GM18526 (cell line): ENCODE data around the gene ARF1.
A peak's percentile ranks its signal among the peaks of the same experiment; 100 is the strongest.

ENCODE experiments used
- POLR2A ChIP-seq: IDR thresholded peaks from 3 replicates; pipeline ENCODE4 v1.6.1; 2011; ENCODE audit not compliant: insufficient read length; ENCODE audit errors: extremely low read depth

Gene ARF1

DNA sequence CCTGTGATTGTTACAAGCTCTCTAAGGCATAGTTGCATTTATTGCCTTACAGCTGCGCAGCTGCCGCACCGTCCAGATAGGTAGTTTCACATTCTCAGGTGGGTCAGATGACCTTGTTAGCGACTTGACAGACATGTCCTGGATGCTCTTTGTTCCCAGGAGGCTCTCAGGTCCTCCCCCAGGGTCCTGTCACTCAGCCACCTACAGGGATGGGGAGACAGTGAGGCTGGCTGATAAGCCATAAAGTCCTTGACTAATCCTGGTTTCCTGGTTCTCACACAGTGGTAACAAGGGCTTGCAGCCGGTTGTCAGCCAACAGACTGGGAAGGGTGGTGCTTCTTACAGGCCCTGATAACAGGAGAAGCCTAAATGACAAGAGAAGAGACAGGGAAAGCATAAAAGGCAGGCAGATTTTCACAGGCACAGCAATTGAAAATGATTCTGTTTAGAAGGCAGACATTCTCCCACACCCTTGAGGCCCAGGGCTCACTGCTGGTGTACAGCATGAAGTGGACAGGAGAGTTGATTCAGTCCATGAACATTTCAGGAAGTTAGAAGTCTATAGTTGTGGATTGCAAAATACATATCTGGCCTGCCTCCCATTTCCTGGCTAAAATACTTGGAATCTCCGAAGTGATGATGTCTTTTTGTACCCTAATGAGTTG is 2.9 kb downstream of the ARF1 start:
- TF ChIP-seq POLR2A: no peak

GRCh38 chr1:228087771-228088251 is 5.3 kb downstream of the ARF1 start:
- no peak for TF ChIP-seq POLR2A

GRCh38 chr1:228088586-228089498 is 6.3 kb downstream of the ARF1 start:
- peak; percentile 18 for TF ChIP-seq POLR2A

DNA sequence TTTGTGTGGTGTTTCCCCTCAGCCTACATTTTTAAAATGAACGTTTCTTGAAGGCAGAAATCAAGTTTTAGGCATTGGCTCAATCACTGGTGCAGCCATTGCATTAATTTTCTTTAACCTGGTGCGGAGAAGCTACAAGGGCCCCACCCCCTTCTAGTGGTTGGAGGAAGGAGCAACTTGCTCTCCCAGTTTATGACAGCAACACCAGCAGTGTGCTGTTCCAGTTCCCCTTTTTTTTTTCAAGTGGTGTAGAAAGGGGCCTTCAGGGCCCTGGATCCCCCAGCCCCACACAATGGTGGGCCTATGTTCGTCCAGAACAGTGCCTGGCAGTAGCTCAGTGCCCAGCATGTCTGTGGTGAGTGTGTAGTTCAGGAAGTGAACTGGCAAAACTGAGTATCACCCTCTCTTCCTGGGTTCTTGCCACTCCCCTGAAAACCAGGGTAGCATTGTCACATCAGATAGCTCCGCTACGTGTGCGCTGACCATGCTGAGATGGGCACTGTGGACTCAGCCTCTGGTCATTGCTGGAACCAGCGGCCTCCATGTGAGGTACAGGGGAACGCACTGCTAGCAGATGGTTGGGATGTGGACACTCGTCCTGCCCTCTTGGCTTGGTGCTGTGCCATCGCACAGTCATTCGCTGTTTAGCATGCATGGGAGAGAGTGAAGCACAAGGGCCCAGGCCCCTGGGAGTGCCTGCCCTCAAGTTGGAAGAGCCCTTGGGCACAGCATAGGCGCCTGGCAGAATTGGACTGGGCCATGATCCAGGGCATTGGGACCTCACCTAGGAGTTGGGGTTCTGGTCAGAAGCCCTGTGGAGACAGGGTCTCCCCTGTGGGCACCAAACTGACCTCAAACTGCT is 7.2 kb downstream of the ARF1 start:
- no peak for TF ChIP-seq POLR2A

DNA sequence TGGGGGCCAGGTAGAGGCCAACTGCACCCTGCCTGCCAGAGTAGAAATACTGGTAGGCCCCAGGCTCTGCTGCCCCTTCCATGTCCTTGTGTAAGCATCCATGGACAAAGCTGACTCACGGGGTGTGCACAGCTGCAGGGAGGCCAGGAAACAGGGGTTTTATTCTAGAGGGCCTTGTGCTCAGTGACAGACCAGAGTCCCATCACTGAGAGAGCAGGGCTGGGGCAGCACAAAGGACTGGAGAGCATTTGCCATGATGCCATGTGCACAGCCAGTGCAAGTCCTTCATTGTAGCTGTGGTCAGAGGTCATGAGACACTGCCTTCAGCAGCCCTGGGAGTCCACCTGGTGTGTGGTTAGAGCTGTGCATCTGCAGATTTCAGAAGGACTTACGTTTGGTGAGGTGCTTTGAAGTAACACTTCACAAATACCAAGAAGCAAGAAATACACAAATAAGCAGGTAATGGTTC is 8.1 kb downstream of the ARF1 start:
- TF ChIP-seq POLR2A: no peak

DNA sequence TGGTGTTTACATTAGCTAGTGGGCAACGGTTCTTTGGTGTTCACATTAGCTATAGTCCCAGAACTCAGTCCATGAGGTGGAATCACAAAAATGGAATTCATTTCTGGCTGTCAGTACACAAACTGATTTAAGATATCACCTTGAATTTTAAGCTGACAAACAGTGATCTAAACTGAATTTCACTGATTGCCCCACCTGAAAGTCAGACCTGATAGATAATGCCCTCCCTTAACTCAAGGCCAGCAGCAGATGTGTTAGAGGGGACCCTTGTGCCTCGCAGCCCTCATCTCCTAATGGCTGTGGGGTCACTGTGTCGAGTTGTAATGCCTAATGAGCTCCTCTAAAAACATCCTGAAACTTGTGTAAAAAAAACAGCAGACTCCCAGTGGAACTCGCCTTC is 8.6 kb downstream of the ARF1 start:
- TF ChIP-seq POLR2A: no peak

GRCh38 chr1:228092342-228093049 is 10.0 kb downstream of the ARF1 start:
- no peak for TF ChIP-seq POLR2A

GRCh38 chr1:228093050-228093906 is 10.8 kb downstream of the ARF1 start:
- TF ChIP-seq POLR2A: no peak

DNA sequence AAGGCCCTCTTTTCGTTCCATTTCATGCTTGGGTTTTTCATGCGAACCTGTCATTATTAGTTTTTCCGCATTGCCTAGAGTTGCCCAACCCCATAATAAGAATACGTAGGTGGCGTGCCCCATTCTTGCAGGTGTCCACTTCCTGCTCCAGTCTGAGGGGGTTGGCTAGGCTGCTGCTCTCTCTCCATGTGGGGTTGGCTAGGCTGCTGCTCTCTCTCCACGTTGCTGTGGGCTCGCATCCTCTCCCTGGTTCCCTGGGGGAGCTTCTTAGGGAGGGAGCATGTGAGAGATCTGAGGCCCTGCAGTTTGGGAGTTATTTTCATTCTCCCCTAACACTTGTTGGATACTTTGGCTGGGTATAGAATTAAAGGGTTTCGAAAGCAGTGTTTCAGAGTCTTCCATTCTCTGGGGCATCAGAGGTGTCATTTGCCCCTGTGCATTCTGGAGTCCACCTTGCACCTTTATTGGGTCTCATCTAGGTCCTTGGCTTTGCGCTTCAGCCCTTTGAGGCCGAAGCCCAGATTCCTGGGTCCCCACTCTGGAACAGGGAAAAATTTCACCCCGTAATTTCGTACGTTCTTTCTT is 12.0 kb downstream of the ARF1 start:
- no peak for TF ChIP-seq POLR2A

DNA sequence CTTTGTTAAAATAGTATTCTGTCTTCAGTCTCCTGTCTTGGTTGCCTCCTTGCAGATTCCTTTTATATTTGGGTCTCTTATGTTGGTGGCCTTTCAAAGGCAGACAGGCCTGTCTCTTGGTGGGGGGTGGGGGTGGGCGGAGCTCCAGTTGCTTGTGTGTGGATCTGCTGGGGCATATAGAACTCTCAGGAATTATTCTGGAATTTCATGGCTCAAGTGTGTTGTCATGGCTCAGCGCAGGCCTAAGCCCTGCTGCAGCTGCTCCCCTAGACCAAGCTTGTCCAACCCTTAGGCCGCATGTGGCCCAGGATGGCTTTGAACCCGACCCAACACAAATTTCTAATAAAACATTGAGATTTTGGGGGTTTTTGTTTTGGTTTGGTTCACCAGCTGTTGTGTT is 12.7 kb downstream of the ARF1 start:
- TF ChIP-seq POLR2A: no peak

GRCh38 chr1:228095938-228096337 is 13.4 kb downstream of the ARF1 start:
- TF ChIP-seq POLR2A: no peak

- TF ChIP-seq POLR2A: no peak
Measured at GRCh38 chr1:228096416-228097332, 14.2 kb downstream of the ARF1 start.
